Raji (cell line): ENCODE results near the gene SDCCAG8.

Experiments used
- POLR2A ChIP-seq: IDR thresholded peaks from 2 replicates; pipeline ENCODE4 v1.6.1; 2011; ENCODE audit warnings: low read depth, low read length, control low read depth; ENCODE audit not compliant: insufficient read depth

SDCCAG8 gene

DNA sequence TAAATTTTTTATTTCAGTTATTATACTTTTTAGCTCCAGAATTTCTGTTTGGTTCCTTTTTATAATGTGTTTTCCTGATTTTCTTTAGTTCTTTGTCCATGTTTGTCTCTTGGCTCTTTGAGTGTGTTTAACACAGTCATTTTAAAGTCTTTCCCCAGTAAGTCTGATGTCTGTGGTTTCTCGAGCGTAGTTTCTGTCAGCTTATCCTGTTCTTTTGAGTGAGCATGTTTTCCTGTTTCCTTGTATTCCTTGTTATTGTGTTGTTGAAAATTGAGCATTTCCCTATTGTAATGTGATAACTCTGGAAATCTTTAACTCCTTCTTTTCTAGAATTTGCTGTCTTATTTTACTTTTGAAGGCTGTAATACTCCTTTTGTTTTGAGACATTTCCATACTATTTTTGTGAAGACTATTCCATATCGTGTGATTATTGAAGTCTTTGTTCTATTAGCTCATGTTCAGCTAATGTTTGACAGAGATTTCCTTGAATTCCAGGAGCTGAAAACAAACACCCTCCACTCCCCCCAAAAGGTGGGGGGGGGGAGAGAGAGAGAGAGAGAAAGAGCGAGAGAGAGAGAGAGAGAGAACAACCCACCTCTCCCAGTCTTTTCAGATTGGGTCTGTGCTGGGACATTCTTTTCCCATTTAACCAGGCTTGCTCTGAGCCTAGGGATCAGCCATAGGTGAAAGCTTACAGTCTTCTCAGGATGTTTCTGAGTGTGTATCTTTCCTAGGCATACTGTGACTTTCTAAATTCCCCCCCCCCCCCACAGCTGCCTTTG, 38.3 kb downstream of the SDCCAG8 start:
- no peak for TF ChIP-seq POLR2A

DNA sequence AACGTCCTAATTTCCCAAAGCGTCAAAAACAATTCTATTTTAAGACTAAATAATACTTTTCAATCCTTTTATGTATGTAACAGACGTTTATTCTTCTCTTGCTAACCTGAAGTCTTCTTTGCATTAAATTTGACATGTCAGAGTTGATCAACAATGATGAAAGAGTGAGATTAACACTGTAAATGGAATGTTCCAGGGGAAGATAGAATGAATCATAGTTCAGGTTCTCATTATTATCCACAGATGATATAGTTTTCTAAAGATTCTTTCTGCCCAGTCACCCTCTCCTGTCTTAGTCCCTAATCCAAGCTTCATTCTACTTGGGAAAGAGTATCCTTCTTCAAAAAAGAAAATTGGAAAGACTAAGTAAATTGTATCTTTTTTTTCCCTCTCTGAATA, 38.9 kb downstream of the SDCCAG8 start:
- no peak for TF ChIP-seq POLR2A

DNA sequence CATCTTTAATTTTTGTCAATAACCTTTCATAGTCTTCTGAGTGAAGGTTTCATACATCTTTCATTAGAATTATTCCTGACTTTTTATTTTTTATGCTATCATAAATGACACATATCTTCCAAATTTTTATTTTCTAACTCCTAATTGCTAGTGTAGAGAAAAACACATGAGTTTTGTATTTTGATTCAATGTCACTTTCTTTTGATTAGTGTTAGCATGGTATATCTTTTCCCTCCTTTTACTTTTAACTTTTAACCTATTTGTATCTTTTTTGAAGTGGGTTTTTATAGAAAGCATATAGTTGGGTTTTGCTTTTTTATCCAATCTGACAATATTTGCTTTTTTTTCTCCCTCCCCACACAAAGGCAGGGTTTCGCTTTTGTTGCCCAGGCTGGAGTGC, 43.2 kb downstream of the SDCCAG8 start:
- TF ChIP-seq POLR2A, result no peak

DNA sequence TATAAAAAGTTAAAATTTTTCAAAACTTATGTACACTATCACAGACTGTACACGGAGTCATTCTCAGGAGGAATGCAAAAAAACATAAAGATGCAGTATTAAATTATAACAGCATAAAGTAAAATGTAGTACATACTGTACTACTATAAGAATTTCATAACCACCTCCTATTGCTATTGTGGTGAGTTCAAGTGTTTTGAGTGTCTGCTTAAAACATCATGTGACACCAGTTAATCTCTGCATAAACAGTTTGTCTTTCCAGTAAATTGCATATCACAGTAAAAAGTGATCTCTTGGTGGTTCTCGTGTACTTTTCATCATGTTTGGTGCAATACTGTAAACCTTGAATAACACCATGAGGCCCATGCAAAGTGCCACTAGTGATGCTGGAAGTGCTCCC, 45.2 kb downstream of the SDCCAG8 start:
- TF ChIP-seq POLR2A, result no peak

DNA sequence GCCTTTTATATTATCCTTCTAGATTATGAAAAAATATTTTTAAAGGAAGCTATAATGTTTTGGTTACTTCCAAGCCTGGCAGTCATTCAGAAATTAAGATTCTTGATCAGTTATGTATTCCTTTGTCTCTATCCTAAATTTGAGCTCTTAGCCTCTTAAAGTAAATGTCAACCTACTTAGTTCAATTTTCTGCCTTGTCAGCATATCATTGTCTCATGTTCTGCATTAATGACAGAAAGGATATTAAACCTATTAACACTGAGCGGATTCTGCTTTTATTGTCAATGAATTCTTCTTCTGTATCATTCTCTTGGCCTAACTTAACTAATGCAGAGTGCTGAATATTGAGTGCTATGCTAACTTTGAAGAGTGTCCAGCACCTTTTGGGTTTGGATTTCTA, 56.0 kb downstream of the SDCCAG8 start:
- TF ChIP-seq POLR2A, result no peak

DNA sequence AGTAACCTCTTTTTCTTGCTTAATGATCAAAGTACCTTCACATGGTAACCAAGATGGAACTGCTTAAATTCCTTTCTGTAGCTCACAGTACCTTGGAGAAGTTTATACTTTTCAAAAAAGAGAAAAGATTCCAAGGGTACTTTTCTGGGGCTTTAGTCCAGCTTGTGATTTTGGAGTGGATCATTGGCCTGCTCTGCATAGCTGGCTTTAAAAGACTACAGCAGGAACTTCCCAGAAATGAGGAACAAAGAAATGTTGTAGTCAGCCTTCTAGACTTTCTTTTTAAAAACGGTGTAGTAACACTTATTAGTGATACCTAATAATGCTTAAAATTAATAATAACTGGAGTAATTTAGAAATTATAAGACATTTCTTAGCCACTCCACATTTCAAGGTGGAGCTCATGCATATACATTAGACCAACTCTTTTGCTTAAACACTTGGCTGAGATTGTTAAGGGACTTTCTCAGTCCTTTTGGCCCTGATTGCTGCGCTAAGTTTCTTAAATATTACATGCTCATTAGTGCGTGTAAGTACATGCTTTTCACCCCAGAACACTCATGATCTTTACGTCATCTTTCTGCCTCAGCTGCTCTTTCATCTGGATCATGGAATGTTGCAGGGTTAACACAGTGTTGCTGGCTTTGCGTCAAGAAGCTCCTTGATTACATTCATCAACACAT, 57.3 kb downstream of the SDCCAG8 start:
- no peak for TF ChIP-seq POLR2A

DNA sequence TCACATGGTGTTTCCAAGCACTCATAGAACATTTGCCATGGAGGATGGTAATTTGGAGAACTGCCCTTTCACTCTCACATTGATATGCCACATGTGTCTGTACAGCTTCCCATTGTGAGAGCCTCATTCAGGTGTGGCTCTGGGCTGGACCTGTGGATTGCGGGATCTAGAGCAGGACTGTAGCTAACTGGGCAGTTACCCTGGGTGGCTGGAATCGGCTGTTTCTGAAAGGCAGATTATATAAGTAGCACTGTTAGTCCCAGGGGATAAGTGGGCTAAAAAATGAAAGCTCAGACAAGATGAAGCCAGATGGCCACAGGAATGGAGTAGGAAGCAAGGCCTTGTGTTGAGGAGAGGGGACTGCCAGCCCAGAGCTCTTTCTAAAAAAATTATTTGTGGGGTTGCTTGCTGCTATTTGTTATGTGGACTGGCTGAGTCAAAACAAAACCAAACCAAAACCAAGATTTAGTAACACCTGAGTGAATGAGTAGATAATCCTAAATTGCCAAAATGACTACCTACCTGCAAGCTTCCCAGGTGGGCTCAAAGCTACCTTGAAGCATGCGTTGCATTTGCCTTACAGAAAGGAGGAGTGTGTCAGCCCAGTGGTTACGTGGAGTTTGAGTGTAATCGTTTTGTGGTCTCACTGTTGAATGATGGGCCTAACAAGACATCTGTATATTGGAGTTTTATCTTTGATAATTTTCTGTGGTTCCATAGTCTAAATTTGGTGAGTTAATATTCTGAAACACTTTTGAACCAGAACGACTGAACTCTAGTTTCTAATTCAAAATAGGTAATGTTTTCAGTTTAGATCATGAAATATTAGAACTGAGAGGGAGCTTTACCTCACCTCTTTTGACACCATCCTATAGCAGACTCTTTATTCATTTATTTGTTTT, 58.0 kb downstream of the SDCCAG8 start:
- TF ChIP-seq POLR2A, result no peak

DNA sequence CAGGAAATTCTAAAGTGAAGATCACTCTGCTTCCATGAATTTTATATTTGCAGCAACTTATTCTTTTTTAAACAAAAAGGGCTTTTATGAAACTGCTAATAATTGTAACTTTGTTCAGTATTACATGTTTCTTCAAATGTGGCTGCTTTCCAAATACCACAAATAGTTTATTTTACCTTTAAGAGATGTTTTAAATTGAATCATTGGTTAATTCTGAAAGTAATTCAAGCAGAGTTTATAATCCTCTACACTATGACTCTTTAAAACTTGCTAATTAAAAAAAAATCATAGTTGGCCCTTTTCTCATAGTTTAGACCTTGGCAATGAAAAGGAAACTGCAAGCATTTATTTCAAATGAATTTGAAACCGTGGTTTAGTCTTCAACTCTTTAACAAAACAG, 59.6 kb downstream of the SDCCAG8 start:
- TF ChIP-seq POLR2A, result no peak

DNA sequence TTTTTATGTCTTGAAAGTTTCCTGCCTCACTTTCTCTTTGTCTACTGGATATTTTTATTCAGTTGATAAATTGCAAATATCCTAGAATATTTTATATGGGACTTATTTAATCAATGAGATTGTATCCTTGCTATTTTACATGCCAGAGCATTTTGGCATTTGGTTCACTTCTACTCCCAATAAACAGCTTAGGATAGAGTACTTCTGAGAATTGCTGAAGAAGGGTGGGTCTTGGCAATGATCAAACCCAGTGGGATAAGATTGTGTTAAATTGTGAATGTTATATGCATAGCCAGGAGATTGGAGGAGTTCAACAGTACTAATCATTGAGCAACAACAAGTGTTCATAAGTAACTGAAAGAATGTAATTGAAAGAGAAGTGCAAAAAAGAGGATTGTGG, 60.1 kb downstream of the SDCCAG8 start:
- no peak for TF ChIP-seq POLR2A

DNA sequence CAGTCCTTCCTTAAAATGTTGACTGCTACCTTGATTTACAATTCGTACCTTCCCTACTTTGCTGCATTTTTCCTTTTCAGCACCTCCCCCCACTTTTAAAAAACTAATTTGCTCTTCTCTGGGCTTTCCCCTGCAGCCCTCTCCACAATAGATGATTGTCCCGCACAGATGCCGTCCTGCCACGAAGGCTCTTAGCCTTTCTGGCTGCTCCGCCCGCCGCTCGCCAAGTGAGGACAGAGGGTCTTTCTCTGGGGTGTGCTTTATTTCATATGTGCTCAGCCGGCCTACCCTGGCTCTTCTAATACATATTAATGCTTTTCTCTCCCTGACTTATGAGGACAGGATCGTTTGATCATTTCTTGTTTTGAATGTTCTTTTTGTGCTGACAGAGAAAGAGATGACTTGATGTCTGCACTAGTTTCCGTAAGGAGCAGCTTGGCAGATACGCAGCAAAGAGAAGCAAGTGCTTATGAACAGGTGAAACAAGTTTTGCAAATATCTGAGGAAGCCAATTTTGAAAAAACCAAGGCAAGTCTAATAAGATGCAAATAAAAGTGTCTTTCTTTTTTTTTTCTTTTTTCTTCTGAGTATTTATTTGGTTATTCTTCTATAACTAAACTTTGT, 60.6 kb downstream of the SDCCAG8 start:
- no peak for TF ChIP-seq POLR2A

DNA sequence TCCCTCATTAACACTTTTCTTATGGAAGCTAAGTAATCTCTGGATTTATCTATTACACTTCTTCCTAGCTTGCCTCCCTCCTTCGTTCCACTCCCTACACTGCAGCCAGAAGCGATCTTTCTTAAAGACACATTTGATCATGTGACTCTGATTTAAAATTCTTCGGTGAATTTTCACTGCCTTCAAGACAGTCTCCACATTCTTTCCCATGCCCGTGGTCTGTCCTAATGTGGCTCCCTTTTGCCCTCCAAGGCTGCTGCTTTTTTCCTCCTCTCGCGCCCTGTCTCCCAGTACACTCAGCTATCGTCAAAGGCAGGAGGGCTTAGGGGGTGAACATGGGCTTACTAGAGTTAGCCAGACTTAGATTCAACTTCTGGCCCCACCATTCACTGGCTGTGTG, 64.4 kb downstream of the SDCCAG8 start:
- TF ChIP-seq POLR2A, result no peak

DNA sequence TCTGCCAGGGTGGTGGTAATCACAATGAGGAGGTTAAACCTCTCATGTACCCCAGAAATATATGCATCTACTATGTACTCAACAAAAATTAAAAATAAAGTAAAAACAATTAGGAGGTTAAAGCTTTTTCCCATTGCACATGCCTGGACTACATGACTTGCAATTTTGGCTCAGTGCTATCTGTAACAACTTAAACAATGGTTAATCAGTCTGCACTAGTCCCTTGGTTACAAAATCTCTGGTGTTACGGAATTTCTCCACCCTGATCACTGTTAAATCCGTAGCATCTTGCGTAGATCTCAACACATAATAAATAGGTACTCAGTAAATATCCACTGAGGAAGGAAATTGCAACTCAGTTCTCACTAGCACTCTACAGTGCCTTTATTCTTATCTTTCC, 66.5 kb downstream of the SDCCAG8 start:
- no peak for TF ChIP-seq POLR2A

DNA sequence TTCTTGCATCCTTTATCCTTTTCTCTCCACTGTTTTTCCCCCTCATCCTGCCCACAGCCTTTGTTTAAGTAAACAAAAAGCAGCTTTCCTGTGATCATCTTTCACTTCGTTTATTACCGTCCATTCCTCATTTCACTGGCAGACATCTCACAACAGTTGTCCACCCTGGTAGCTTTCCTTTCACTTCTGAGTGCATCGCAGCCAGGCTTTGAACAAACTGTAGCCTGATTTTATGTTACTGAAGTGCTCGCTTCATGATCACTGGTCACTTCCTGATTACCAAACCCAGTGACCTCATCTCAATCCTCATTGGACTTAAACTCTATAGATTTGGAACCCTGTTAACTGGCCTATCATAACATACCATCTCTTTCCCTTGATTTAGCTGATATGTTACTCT, 67.7 kb downstream of the SDCCAG8 start:
- no peak for TF ChIP-seq POLR2A

DNA sequence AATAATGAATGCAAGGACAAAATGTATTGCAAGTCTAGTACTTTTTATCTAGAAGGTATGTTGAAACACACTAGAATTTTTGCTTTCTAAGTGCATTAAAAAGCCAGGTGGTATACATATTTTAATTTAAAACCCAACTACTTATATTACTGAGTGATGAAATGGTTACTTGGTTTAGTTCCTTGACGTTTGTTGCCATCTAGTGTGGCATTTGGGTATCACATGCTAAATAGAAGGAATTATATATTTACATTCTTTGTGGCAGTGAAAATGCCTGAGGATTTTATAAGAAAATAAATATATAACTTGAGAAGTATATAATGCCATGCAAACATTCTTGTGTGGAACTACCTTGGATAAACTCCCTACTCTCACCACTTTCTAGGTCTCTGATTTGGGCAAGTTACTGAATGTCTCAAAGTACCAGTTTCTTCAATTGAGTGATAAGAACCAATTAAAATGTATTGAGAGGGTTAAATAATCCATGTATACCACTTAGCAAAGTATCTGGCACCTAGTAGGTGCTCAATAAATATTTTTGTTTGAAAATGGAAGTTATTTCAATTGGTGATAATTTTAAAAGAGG, 69.6 kb downstream of the SDCCAG8 start:
- no peak for TF ChIP-seq POLR2A

DNA sequence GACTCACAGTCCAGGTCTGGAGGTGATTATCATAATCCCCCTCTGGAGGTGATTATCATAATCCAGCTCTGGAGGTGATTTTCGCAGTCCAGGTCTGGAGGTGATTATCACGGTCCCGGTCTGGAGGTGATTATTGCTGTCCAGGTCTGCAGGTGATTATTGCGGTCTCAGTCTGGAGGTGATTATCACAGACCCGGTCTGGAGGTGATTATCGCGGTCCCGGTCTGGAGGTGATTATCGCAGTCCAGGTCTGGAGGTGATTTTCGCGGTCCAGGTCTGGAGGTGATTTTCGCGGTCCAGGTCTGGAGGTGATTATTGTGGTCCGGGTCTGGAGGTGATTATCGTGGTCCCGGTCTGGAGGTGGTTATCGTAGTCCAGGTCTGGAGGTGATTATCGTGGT, 76.6 kb downstream of the SDCCAG8 start:
- TF ChIP-seq POLR2A, result no peak
